NCI-H345 treated with DMSO at 0.1 percent for 48 hours (cell line): Measurements from ENCODE around the gene SPTLC3.
A peak's percentile ranks its signal among the peaks of the same experiment; 100 is the strongest.

Source experiments
- DNase-seq: peaks from one replicate; lab custom pipeline; 2025; ENCODE audit not compliant: unreplicated experiment; lab: John Stamatoyannopoulos, UW

Gene SPTLC3

GRCh38 chr20:13130061-13130706, 121.4 kb downstream of the SPTLC3 start:
- no peak for DNase-seq

- DNase-seq = no peak
Observed at GRCh38 chr20:13130707-13131103, 121.9 kb downstream of the SPTLC3 start.

DNA sequence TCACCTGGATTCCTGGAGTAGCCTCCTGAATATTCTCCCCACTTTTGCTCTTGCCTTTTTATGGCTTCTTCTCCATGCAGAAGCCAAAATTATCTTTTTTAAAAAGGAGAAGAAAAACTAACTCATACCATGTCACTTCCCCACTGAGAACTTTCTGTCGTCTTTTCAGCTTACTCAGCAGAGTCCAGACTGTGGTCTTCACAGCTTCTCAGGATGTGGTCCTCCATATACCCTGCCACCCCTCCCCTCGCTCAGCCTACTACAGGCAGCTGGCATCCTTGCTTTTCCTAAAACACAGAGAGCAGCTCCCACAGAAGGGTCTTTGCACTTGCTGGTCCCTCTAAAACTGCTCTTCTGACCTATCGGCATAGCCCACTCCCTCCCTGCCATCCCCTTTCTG, 122.9 kb downstream of the SPTLC3 start:
- DNase-seq = no peak

DNA sequence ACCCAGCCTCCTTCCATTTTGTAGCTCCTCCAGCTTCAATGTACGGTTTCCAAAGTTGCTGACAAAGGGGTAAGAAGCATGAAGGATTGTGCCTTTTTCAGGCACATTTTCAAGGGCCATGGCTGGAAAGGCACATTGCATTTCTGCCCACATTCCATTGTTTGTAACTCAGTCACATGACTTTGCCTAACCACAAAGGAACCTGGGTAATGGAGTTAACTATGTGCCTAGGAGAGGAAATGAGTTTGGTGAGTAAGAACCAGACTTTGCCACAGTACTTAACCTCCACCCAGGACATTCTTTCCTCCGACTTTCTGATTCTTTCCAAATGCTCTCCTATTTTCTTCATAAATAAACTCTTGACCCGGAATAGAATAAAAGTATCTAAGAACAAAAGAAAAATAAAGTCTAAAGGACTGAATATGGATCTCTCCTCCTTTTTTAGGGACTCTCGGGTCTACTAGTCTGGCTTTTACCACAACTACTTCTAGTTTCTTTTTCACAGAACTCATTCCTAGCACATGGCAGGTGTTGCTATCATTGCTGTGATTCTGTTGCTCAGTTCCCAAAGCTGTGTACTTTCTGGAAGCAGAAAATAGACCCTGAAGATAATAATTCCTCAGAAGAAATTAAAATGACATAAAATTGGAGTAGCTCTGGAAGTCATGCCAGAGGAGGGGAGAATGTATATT, 130.8 kb downstream of the SPTLC3 start:
- DNase-seq = no peak

GRCh38 chr20:13140201-13140600, 131.4 kb downstream of the SPTLC3 start:
- DNase-seq = no peak

DNA sequence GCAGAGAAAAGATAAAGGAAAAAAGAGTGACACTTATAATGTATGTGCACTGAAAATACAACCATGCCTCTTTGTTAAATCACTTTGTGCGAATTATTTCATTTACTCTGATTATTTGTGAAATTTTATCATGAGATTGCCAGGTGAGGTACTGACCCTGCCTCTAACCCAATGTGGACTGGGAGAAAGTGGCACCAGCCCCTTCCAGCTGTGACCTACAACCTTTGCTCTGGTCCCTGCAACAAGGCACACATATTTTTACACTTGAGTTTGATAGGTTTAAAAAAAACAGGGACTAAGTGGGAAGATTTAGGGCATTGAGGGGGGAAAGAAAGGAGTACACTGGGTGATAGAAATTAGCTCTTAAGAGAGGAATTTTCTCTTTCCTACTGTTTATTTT, 132.0 kb downstream of the SPTLC3 start:
- DNase-seq = no peak

GRCh38 chr20:13141546-13141945, 132.8 kb downstream of the SPTLC3 start:
- peak; percentile 44 for DNase-seq

GRCh38 chr20:13142143-13142542, 133.4 kb downstream of the SPTLC3 start:
- no peak for DNase-seq

DNA sequence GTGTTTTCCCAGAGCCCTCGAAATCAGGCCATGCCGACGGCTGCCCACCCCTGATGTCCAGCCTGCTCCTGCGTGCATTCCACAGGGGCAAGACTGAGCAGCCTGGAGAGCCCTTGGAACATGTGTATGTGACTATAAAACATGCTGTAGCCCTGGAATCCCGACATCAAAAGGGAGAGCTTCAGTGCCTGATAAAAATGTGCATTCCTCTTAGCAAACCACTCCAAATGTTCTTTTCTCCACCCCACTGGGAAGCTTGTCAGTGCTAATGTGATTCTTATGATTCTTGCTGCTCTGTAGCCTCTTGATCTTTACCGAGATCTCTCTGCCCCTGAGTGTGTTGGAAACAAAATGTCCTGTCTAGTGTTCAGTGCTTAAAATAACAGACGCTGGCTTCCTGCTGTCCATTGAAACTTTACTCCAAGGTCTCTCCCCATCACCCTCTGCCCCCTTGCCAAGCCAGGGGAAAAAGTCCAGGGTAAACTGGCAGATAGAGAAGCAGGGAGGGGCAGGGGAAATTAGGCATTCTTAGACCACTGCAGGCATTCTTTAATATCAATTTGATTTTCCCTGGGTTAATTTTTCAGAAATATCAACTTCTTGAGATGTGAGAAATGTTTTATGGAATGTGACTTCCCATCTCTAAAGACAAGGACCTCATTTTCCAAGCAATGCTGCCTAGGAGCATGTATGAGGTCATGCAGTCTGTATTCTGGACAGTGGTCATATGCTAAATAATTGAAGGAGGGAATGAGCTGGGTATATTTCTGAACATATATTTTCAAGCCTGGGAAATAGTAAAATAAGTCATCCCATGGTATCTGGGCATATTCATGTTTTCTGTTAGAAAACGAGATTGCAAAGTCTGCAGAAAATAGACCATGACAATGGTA, 138.5 kb downstream of the SPTLC3 start:
- DNase-seq = no peak

DNA sequence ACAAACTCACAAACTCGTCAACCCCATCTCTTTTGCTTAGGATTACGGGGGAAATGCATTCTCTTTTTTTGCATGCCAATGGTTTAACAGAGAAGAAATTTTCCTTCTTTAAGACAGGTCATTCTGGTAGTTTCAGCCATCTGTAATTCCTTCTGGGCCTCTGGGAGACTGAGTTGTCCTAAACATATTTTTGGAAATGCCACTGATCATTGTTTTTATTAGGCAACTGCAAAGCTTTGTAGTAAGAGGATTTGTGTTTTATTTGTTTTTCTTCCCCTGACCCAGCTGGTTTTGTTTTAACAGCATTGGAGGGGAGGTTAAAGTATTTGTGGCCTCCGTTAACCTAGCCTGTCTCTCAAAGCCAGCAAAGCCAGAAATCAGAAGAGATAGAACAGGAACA, 139.2 kb downstream of the SPTLC3 start:
- DNase-seq = no peak

DNA sequence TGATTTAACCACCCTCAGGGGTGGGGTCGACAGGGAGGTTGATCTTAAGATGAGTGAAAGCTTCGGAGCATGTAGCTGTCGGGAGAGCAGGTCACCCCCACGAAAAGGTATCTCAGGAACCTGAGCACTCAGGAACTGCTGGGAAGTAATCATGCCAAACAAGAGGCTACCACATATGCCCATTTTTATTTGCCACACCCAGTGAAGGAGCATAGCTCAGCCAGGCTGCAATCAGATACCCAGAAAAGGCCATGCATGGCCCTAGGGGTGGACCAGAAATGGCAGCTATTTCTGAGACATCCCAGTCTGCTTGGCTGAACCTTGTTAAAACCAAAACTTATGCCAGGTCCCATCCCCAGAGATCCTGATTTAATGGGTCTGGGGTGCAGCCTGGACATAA, 139.6 kb downstream of the SPTLC3 start:
- no peak for DNase-seq

- no peak for DNase-seq
Observed at GRCh38 chr20:13148961-13149360, 140.2 kb downstream of the SPTLC3 start.

DNA sequence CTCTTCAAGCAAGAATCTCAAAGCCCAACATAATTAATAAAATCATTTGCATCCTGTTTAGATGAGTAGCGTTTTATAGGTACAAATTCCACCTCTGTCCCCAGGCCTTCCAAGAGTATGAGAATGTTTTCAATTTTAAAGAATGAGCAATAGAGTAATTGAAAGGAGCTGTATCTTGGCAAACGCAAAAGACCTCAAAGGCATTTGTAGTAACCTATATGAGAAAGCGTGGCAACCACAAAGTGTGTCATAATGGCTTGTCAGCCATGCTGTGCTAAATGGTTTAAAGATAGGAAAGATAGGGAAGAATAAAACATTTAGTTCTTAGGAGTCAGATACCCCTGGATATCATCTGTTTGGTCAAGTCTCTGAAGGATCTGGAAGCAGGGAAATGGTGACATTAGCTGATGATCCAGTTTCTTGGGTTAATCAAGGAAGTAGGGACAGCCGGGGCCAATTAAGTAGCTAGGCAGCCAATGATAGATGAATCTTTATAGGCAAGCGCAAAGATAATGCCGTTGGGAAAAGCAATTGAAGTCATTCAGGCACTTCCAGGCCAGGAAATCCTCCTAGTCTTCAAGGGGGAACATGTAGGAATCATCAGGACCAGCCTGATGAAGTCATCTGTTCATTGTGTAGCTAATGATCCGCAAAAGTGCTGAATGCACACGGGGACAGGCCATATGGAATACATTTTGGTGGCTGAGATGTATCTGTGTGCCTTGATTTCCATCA, 140.8 kb downstream of the SPTLC3 start:
- no peak for DNase-seq

GRCh38 chr20:13158369-13158768, 149.6 kb downstream of the SPTLC3 start:
- no peak for DNase-seq

GRCh38 chr20:13159889-13160288, 151.1 kb downstream of the SPTLC3 start:
- no peak for DNase-seq

- no peak for DNase-seq
Observed at GRCh38 chr20:13165203-13165602, 156.4 kb downstream of the SPTLC3 start.

GRCh38 chr20:13166011-13166410, 157.2 kb downstream of the SPTLC3 start:
- peak; percentile 54 for DNase-seq

GRCh38 chr20:13166437-13166836, 157.7 kb downstream of the SPTLC3 start:
- no peak for DNase-seq

GRCh38 chr20:13169086-13169485, 160.3 kb downstream of the SPTLC3 start:
- DNase-seq = no peak

GRCh38 chr20:13170771-13171170, 162.0 kb downstream of the SPTLC3 start:
- DNase-seq = no peak

GRCh38 chr20:13173201-13173600, 164.4 kb downstream of the SPTLC3 start:
- no peak for DNase-seq
